ENCODE measurements around the gene NTN1.
"Not testable (repeated sequence)": the region's sequence is repeated elsewhere in the genome, so short reads cannot be mapped to it uniquely, and the experiment has no call there.

DNA sequence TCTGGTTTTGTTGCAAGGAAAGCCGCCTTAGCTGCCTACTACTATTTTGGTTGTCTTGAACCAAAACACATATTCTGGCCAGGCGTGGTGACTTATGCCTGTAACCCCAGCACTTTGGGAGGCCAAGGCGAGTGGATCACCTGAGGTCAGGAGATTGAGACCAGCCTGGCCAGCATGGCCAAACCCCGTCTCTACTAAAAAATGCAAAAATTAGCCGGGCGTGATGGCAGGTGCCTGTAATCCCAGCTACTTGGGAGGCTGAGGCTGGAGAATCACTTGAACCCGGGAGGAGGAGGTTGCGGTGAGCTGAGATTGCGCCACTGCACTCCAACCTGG, 236.3 kb downstream of the NTN1 start:
- TF ChIP-seq, protein P1, sequence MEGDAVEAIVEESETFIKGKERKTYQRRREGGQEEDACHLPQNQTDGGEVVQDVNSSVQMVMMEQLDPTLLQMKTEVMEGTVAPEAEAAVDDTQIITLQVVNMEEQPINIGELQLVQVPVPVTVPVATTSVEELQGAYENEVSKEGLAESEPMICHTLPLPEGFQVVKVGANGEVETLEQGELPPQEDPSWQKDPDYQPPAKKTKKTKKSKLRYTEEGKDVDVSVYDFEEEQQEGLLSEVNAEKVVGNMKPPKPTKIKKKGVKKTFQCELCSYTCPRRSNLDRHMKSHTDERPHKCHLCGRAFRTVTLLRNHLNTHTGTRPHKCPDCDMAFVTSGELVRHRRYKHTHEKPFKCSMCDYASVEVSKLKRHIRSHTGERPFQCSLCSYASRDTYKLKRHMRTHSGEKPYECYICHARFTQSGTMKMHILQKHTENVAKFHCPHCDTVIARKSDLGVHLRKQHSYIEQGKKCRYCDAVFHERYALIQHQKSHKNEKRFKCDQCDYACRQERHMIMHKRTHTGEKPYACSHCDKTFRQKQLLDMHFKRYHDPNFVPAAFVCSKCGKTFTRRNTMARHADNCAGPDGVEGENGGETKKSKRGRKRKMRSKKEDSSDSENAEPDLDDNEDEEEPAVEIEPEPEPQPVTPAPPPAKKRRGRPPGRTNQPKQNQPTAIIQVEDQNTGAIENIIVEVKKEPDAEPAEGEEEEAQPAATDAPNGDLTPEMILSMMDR (IDR thresholded peaks at IDR 0.05), result not testable (repeated sequence)
- not testable (repeated sequence) for TF ChIP-seq POLR2A (IDR thresholded peaks at IDR 0.05)
